SU-DHL-6 (cell line): ENCODE measurements around the gene NSRP1.

ENCODE experiments used
- CTCF ChIP-seq: fragments of 200-600 bp; sonication (generic); IDR thresholded peaks from one replicate; pipeline ENCODE4 v1.5.1; 2017; ENCODE audit warnings: antibody characterized with exemption, mild to moderate bottlenecking, low read length, moderate library complexity; ENCODE audit not compliant: insufficient read depth, poor library complexity, severe bottlenecking
- EZH2phosphoT487 ChIP-seq: fragments of 200-600 bp; sonication (generic), shearing (Covaris generic); conservative IDR thresholded peaks from 2 replicates; pipeline ENCODE4 v1.6.1; 2018; ENCODE audit warnings: mild to moderate bottlenecking, antibody characterized with exemption, low read length, moderate library complexity, mixed read lengths

- no peak for TF ChIP-seq CTCF
- no peak for TF ChIP-seq EZH2phosphoT487
Observed at GRCh38 chr17:30092886-30093285, 23.7 kb upstream of the NSRP1 start.
